ENCODE measurements around the gene DGUOK.
"Not testable (repeated sequence)": the region's sequence is repeated elsewhere in the genome, so short reads cannot be mapped to it uniquely, and the experiment has no call there.

DGUOK gene

GRCh38 chr2:73894475-73894850, 32.2 kb upstream of the DGUOK start:
- no peak for DNase-seq (ENCODE audit: insufficient read length, low spot score)
- TF ChIP-seq POLR2A (IDR thresholded peaks at IDR 0.05; ENCODE audit: low read depth, low read length) = no peak
- FAIRE-seq = no peak

GRCh38 chr2:73894877-73895276, 31.8 kb upstream of the DGUOK start:
- DNase-seq (ENCODE audit: insufficient read length, low spot score) (no peak), FAIRE-seq (no peak)
- no peak for TF ChIP-seq POLR2A (IDR thresholded peaks at IDR 0.05; ENCODE audit: low read depth, low read length)

GRCh38 chr2:73895473-73895872, 31.2 kb upstream of the DGUOK start:
- FAIRE-seq (no peak), DNase-seq (ENCODE audit: insufficient read length, low spot score) (no peak)
- TF ChIP-seq POLR2A (IDR thresholded peaks at IDR 0.05; ENCODE audit: low read depth, low read length) = no peak

- DNase-seq (ENCODE audit: insufficient read length, low spot score) = no peak
- no peak for FAIRE-seq
- TF ChIP-seq POLR2A (IDR thresholded peaks at IDR 0.05; ENCODE audit: low read depth, low read length) = no peak
Measured at GRCh38 chr2:73896362-73897239, 30.1 kb upstream of the DGUOK start.

- DNase-seq (ENCODE audit: insufficient read length, low spot score) = no peak
- TF ChIP-seq POLR2A (IDR thresholded peaks at IDR 0.05; ENCODE audit: low read depth, low read length) = no peak
- FAIRE-seq = no peak
Measured at GRCh38 chr2:73897240-73897583, 29.5 kb upstream of the DGUOK start.

GRCh38 chr2:73897934-73898333, 28.7 kb upstream of the DGUOK start:
- FAIRE-seq = no peak
- TF ChIP-seq POLR2A (IDR thresholded peaks at IDR 0.05; ENCODE audit: low read depth, low read length) = no peak
- no peak for DNase-seq (ENCODE audit: insufficient read length, low spot score)

GRCh38 chr2:73899801-73900336, 26.8 kb upstream of the DGUOK start:
- no peak for TF ChIP-seq POLR2A (IDR thresholded peaks at IDR 0.05; ENCODE audit: low read depth, low read length)
- FAIRE-seq (no peak), DNase-seq (ENCODE audit: insufficient read length, low spot score) (no peak)

- FAIRE-seq (no peak), DNase-seq (ENCODE audit: insufficient read length, low spot score) (no peak)
- TF ChIP-seq POLR2A (IDR thresholded peaks at IDR 0.05; ENCODE audit: low read depth, low read length) = no peak
Measured at GRCh38 chr2:73901143-73901542, 25.5 kb upstream of the DGUOK start.

GRCh38 chr2:73902284-73902683, 24.4 kb upstream of the DGUOK start:
- FAIRE-seq (no peak), DNase-seq (ENCODE audit: insufficient read length, low spot score) (no peak)
- TF ChIP-seq POLR2A (IDR thresholded peaks at IDR 0.05; ENCODE audit: low read depth, low read length) = no peak

GRCh38 chr2:73903313-73903712, 23.4 kb upstream of the DGUOK start:
- TF ChIP-seq POLR2A (IDR thresholded peaks at IDR 0.05; ENCODE audit: low read depth, low read length) = no peak
- DNase-seq (ENCODE audit: insufficient read length, low spot score) (no peak), FAIRE-seq (no peak)

- not testable (repeated sequence) for DNase-seq (ENCODE audit: insufficient read length, low spot score); FAIRE-seq
Measured at GRCh38 chr2:73903949-73904613, 22.6 kb upstream of the DGUOK start.

- DNase-seq (ENCODE audit: insufficient read length, low spot score) (no peak), FAIRE-seq (no peak)
- no peak for TF ChIP-seq POLR2A (IDR thresholded peaks at IDR 0.05; ENCODE audit: low read depth, low read length)
Measured at GRCh38 chr2:73904952-73905351, 21.7 kb upstream of the DGUOK start.

GRCh38 chr2:73906847-73907505, 19.7 kb upstream of the DGUOK start:
- FAIRE-seq = no peak
- no peak for DNase-seq (ENCODE audit: insufficient read length, low spot score)
- TF ChIP-seq POLR2A (IDR thresholded peaks at IDR 0.05; ENCODE audit: low read depth, low read length) = no peak

GRCh38 chr2:73907840-73908452, 18.7 kb upstream of the DGUOK start:
- TF ChIP-seq POLR2A (IDR thresholded peaks at IDR 0.05; ENCODE audit: low read depth, low read length) = no peak
- DNase-seq (ENCODE audit: insufficient read length, low spot score) = peak; percentile 25
- FAIRE-seq = peak; percentile 64
